HepG2 (cell line): ENCODE data around the gene SMAD3. TPM values are rescaled to one million over a fixed set of nuclear protein-coding genes. Genes with fewer than 3 reads are reported as not detected.

Experiments
- BCL6 ChIP-seq: IDR thresholded peaks from 2 replicates; pipeline ENCODE4 v1.6.1; 2016; ENCODE audit warnings: missing genetic modification reagents, missing compliant biosample characterization
- CREBL2 ChIP-seq: sonication (generic); formaldehyde crosslinking; IDR thresholded peaks from 2 replicates; pipeline ENCODE4 v1.8.1; 2023; ENCODE audit warnings: missing genetic modification reagents, mild to moderate bottlenecking, borderline replicate concordance
- FOXK2 ChIP-seq: fragments of 450-650 bp; IDR thresholded peaks from 2 replicates; pipeline ENCODE4 v1.6.1; 2016
- HDAC6 ChIP-seq: fragments of 200-600 bp; sonication (generic); IDR thresholded peaks from 2 replicates; pipeline ENCODE4 v1.7.0; 2017; ENCODE audit warnings: mild to moderate bottlenecking, antibody characterized with exemption, low read length, low read depth
- KDM2A ChIP-seq: sonication (generic); formaldehyde crosslinking; IDR thresholded peaks from 2 replicates; pipeline ENCODE4 v1.4.0; 2020; ENCODE audit warnings: low read depth, missing genetic modification reagents, borderline replicate concordance
- MED1 ChIP-seq: sonication (generic); formaldehyde crosslinking; IDR thresholded peaks from 2 replicates; pipeline ENCODE4 v1.4.0; 2020; ENCODE audit warnings: missing genetic modification reagents
- NFAT5 ChIP-seq: sonication (generic); formaldehyde crosslinking; IDR thresholded peaks from 2 replicates; pipeline ENCODE4 v1.4.0; 2020; ENCODE audit warnings: missing genetic modification reagents
- TFE3 ChIP-seq: IDR thresholded peaks from 2 replicates; pipeline ENCODE4 v1.6.1; 2016
- ZNF180 ChIP-seq: sonication (generic); formaldehyde crosslinking; IDR thresholded peaks from 2 replicates; pipeline ENCODE4 v1.4.0; 2020; ENCODE audit warnings: low read depth, missing genetic modification reagents, borderline replicate concordance
- ZNF407 ChIP-seq: sonication (generic); formaldehyde crosslinking; IDR thresholded peaks from one replicate; pipeline ENCODE4 v1.5.1; 2020; ENCODE audit warnings: mild to moderate bottlenecking, missing genetic modification reagents; ENCODE audit errors: not compliant biosample characterization
- ZNF878 ChIP-seq: sonication (generic); formaldehyde crosslinking; IDR thresholded peaks from 2 replicates; pipeline ENCODE4 v1.8.1; 2023; ENCODE audit warnings: mild to moderate bottlenecking, missing genetic modification reagents, moderate library complexity
- ZZZ3 ChIP-seq: sonication (generic); formaldehyde crosslinking; IDR thresholded peaks from 2 replicates; pipeline ENCODE4 v1.4.0; 2020; ENCODE audit warnings: missing genetic modification reagents, mild to moderate bottlenecking, borderline replicate concordance
- polyA plus RNA-seq, 8 experiments: library from polyadenylated mRNA; depleted of rRNA in 3 of 8; stranded (reverse) in 7 of 8; unstranded in 1 of 8; fragments of >200 nt; fragmentation: Illumina TruSeq in 4 of 8; extraction: Trizol in 4 of 8; gene quantifications; 2 replicates each; pipeline versions ENCODE4 v1.2.1 to v1.2.3, GENCODE V29; 2011 to 2016; ENCODE audit warnings: low read depth in 4 of 8, missing spikeins in 1 of 8, mixed read lengths in 1 of 8; ENCODE audit not compliant: insufficient read depth in 1 of 8
- total RNA-seq, 5 experiments: library from RNA; depleted of rRNA; stranded (reverse); fragments of >200 nt; fragmentation: Illumina TruSeq; extraction: Trizol; gene quantifications; 2 replicates each; pipeline ENCODE4 v1.2.3, GENCODE V29; 2016; ENCODE audit warnings: low read depth in 1 of 5

Gene SMAD3
- total and polyA plus RNA-seq, 2 of the 13 experiments (the other 11 are each of a cell fraction or from before 2014, with no cell fraction given): 8.6 to 56.3 TPM

GRCh38 chr15:67064607-67065530, 533 bp upstream of the SMAD3 start (continued):
- TF ChIP-seq NFAT5 (CRISPR knock-in tag) (peak; percentile 81), FOXK2 (no peak), ZNF180 (CRISPR knock-in tag) (no peak), ZZZ3 (CRISPR knock-in tag) (no peak), MED1 (CRISPR knock-in tag) (peak; percentile 53), BCL6 (CRISPR knock-in tag) (peak; percentile 8; the same call in 1 of the 2 replicates), CREBL2 (CRISPR knock-in tag) (no peak), ZNF878 (CRISPR knock-in tag) (0 out of 2 replicates have a peak, but pooled peaks have one; percentile 20), TFE3 (CRISPR knock-in tag) (0 out of 2 replicates have a peak, but pooled peaks have one; percentile 15), ZNF407 (CRISPR knock-in tag) (no peak), KDM2A (CRISPR knock-in tag) (peak; percentile 73; the same call in 1 of the 2 replicates), HDAC6 (no peak)
